HFF-Myc (cell line): ENCODE data around the gene SEM1.
"Not testable (repeated sequence)": the region's sequence is repeated elsewhere in the genome, so short reads cannot be mapped to it uniquely, and the experiment has no call there.

Experiments used
- DNase-seq: peaks from one replicate; pipeline ENCODE4 v3.0.0-alpha.2; 2011; ENCODE audit warnings: low read depth; ENCODE audit errors: extremely low read depth
- H3K4me3 ChIP-seq: replicated peaks from 2 replicates; pipeline ENCODE4 v1.5.1; 2011; ENCODE audit warnings: low read depth, mild to moderate bottlenecking, control low read depth, low read length
- CTCF ChIP-seq: IDR thresholded peaks from 2 replicates; pipeline ENCODE4 v1.5.1; 2012; ENCODE audit warnings: mild to moderate bottlenecking, low read depth, low read length, control low read depth; ENCODE audit errors: missing control alignments

Gene SEM1

GRCh38 chr7:96709381-96710228 lies at the start of gene SEM1:
Gene SEM1 (minus strand): TSS chr7:96709846. CDS start chr7:96709763, 83 bp downstream.
- DNase-seq = peak; percentile 72
- H3K4me3 ChIP-seq = peak within 1 kb of the TSS; percentile 84
- TF ChIP-seq CTCF = no peak

GRCh38 chr7:96757880-96758279 lies 48.2 kb upstream of the SEM1 start:
- not testable (repeated sequence) for DNase-seq, H3K4me3 ChIP-seq

GRCh38 chr7:96747418-96747940 lies 37.8 kb upstream of the SEM1 start:
- no peak overlapping the region for H3K4me3 ChIP-seq
- TF ChIP-seq CTCF = no peak
- no peak for DNase-seq

GRCh38 chr7:96740130-96740529 lies 30.5 kb upstream of the SEM1 start:
- TF ChIP-seq CTCF = no peak
- DNase-seq = no peak
- H3K4me3 ChIP-seq = no peak overlapping the region

- no peak for DNase-seq
Observed at GRCh38 chr7:96739609-96740008, 30.0 kb upstream of the SEM1 start.

GRCh38 chr7:96739167-96739566 lies 29.5 kb upstream of the SEM1 start:
- TF ChIP-seq CTCF = no peak
- H3K4me3 ChIP-seq = no peak overlapping the region
- no peak for DNase-seq

More at GRCh38 chr7:96739609-96740008, 30.0 kb upstream of the SEM1 start:
- no peak overlapping the region for H3K4me3 ChIP-seq
- no peak for TF ChIP-seq CTCF

GRCh38 chr7:96738705-96739104 lies 29.1 kb upstream of the SEM1 start:
- no peak for DNase-seq
- H3K4me3 ChIP-seq = no peak overlapping the region
- TF ChIP-seq CTCF = no peak
